T-cell (primary cell): ENCODE results near the gene TAAR8. TPM values are rescaled to one million over a fixed set of nuclear protein-coding genes. Genes with fewer than 3 reads are reported as not detected.
"Not testable (repeated sequence)": the region's sequence is repeated elsewhere in the genome, so short reads cannot be mapped to it uniquely, and the experiment has no call there.

Experiments
- ATAC-seq, 4 experiments: fragments of 200-7000 bp in 3 of 4; fragments of 150-1000 bp in 1 of 4; cut with Tn5 transposase; replicated peaks in 1 of 4; 1 replicate in 3 of 4; 2 replicates in 1 of 4; pipeline ENCODE4 v1.10.0; 2021; ENCODE audit warnings: moderate library complexity in 3 of 4, mild to moderate bottlenecking in 2 of 4, moderate number of reproducible peaks in 1 of 4
- CTCF ChIA-PET, 2 donors: fragments of 300-600 bp; sonication (Branson Sonifier 250); formaldehyde crosslinking; loops; one replicate each; lab custom pipeline; 2022; ENCODE audit warnings: antibody characterized with exemption in 2 of 2; lab: Charles Lee
- POLR2A ChIA-PET, 2 donors: fragments of 300-600 bp; sonication (Branson Sonifier 250); formaldehyde crosslinking; loops; one replicate each; lab custom pipeline; 2022; ENCODE audit warnings: antibody characterized with exemption in 2 of 2; lab: Charles Lee
- DNase-seq, 35 experiments: peaks; one replicate each; pipeline versions ENCODE4 v3.0.0 to v3.0.0-alpha.2; 2013 to 2023
- H3K27ac ChIP-seq: one replicate; pipeline ENCODE4 v1.5.1; 2013; ENCODE audit warnings: low read length
- H3K27me3 ChIP-seq, 2 experiments: replicated peaks in 1 of 2; 1 replicate in 1 of 2; 2 replicates in 1 of 2; pipeline versions ENCODE4 v1.6.1 to v1.7.0; 2013; ENCODE audit warnings: low read length in 1 of 2, mixed read lengths in 1 of 2; ENCODE audit not compliant: control insufficient read depth in 2 of 2, insufficient read depth in 2 of 2; ENCODE audit errors: extremely low read depth in 1 of 2
- H3K36me3 ChIP-seq, 2 donors: 1 replicate in 1 of 2; 2 replicates in 1 of 2; pipeline versions ENCODE4 v1.6.1 to v1.7.0; 2013; ENCODE audit warnings: low read length in 1 of 2; ENCODE audit not compliant: control insufficient read depth in 2 of 2, insufficient read depth in 1 of 2; ENCODE audit errors: extremely low read depth in 1 of 2
- H3K4me1 ChIP-seq, 2 experiments: 1 replicate in 1 of 2; 2 replicates in 1 of 2; pipeline versions ENCODE4 v1.6.1 to v1.7.0; 2013; ENCODE audit warnings: low read length in 2 of 2, mixed read lengths in 1 of 2; ENCODE audit not compliant: insufficient read depth in 2 of 2, control insufficient read depth in 1 of 2; ENCODE audit errors: extremely low read depth in 1 of 2
- H3K4me3 ChIP-seq, 2 donors: 1 replicate in 1 of 2; 2 replicates in 1 of 2; pipeline versions ENCODE4 v1.5.1 to v1.7.0; 2013; ENCODE audit warnings: mild to moderate bottlenecking in 2 of 2, low read length in 1 of 2, moderate library complexity in 1 of 2; ENCODE audit not compliant: control insufficient read depth in 1 of 2; ENCODE audit errors: extremely low read depth in 1 of 2
- H3K9me3 ChIP-seq: 2 replicates; pipeline ENCODE4 v1.7.0; 2013
- H3K27ac Mint-ChIP-seq, 2 donors: one replicate each; pipeline ENCODE4 v1.8.0; 2020 to 2021; ENCODE audit warnings: mild to moderate bottlenecking in 2 of 2, mixed read lengths in 2 of 2
- H3K27me3 Mint-ChIP-seq, 2 donors: one replicate each; pipeline ENCODE4 v1.8.0; 2021 to 2022; ENCODE audit warnings: mixed read lengths in 2 of 2
- H3K36me3 Mint-ChIP-seq: one replicate; pipeline ENCODE4 v1.8.0; 2021; ENCODE audit warnings: mixed read lengths
- H3K4me1 Mint-ChIP-seq, 3 donors: one replicate each; pipeline ENCODE4 v1.8.0; 2020 to 2022; ENCODE audit warnings: mixed read lengths in 3 of 3, mild to moderate bottlenecking in 1 of 3
- H3K4me3 Mint-ChIP-seq, 3 donors: one replicate each; pipeline ENCODE4 v1.8.0; 2020 to 2022; ENCODE audit warnings: mild to moderate bottlenecking in 3 of 3, mixed read lengths in 3 of 3, moderate library complexity in 3 of 3
- H3K9me3 Mint-ChIP-seq, 3 donors: one replicate each; pipeline ENCODE4 v1.8.0; 2020 to 2022; ENCODE audit warnings: mixed read lengths in 3 of 3
- WGBS: methylation state at CpG from one replicate; pipeline ENCODE4 v1.1.5; 2013; ENCODE audit warnings: missing lambda C conversion rate; ENCODE audit not compliant: insufficient coverage; 5-methylcytosine and 5-hydroxymethylcytosine counted together
- total RNA-seq, 35 experiments: library from RNA in 6 of 35; stranded (reverse) in 6 of 35; fragments of 120-200 nt in 1 of 35; gene quantifications; one replicate each; pipeline versions ENCODE4 v1.2.1 to v1.2.4 and lab custom pipeline; 2013 to 2026

The TAAR8 gene
- total RNA-seq, 5 donors from 2014 or later (not counting 1 experiment from before 2014, with no cell fraction given) = not detected

DNA sequence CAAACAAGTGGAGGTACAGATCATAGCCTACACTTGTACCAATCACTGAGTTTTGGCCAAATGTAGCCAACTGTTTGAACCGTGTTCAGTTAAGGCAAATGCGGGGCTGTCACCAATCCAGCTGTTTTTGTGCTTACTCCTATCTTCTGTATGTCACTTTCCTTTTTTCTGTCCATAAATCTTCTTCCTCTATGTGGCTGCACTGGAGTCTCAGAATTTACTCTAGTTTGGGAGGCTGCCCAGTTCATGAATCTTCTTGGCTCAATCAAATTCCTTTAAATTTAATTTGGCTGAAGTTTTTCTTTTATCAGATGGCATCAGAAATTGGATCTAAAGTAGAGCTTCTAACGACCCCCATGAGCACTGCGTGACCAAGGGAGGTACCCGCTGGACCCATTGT, 27.8 kb upstream of the TAAR8 start:
- DNase-seq (no peak), ATAC-seq (no peak)
- H3K4me3 Mint-ChIP-seq = no peak overlapping the region
- H3K27me3 Mint-ChIP-seq = peaks cover 21 to 44% of the 10 kb centered on the region in 2 donors
- H3K36me3 Mint-ChIP-seq = no peaks in the 10 kb centered on the region
- CTCF ChIA-PET = no interaction called here
- Histone ChIP-seq H3K4me3 (no peak overlapping the region), H3K27ac (no peak overlapping the region), H3K4me1 (no peaks in the 10 kb centered on the region), H3K27me3 (peaks cover 0 to 5% of the 10 kb centered on the region in 2 experiments), H3K9me3 (no peaks in the 10 kb centered on the region), H3K36me3 (no peaks in the 10 kb centered on the region)
- no peak overlapping the region for H3K27ac Mint-ChIP-seq
- H3K4me1 Mint-ChIP-seq = no peaks in the 10 kb centered on the region
- POLR2A ChIA-PET = no interaction called here
- WGBS = 85% methylated on average over 5 of the region's 5 CpGs
- H3K9me3 Mint-ChIP-seq = no peaks in the 10 kb centered on the region

DNA sequence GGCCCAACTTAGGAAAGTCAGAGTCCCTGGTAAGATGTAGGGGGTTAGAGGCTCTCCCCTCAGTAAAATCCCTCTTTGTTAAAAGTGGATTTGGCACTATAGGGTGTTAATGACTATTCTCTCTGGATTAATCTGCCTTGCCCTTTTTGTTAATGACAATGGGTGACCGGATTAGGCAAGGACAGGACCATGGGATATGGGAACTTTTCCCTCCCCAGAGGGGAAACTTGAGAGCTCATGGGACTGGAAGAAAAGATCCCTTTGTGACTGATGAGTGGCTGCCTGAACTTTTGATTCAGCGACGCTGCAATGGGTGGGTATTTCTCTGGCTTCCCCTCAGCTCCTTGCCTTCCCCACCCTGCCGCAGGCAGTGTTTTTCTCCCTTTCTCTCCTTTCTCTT, 26.6 kb upstream of the TAAR8 start:
- 0% methylated on average over 1 of the region's 4 CpGs for WGBS
- POLR2A ChIA-PET = no interaction called here
- Histone ChIP-seq H3K4me1 (no peaks in the 10 kb centered on the region), H3K36me3 (no peaks in the 10 kb centered on the region), H3K27me3 (peaks cover 0 to 9% of the 10 kb centered on the region in 2 experiments), H3K9me3 (no peaks in the 10 kb centered on the region), H3K27ac (no peak overlapping the region), H3K4me3 (no peak overlapping the region)
- CTCF ChIA-PET = no interaction called here
- Mint-ChIP-seq H3K36me3 (no peaks in the 10 kb centered on the region), H3K9me3 (no peaks in the 10 kb centered on the region), H3K27ac (no peak overlapping the region), H3K27me3 (peaks cover 21 to 44% of the 10 kb centered on the region in 2 donors), H3K4me1 (peaks cover 0 to 2% (median 2%) of the 10 kb centered on the region in 3 donors), H3K4me3 (no peak overlapping the region)
- ATAC-seq (no peak), DNase-seq (no peak)

DNA sequence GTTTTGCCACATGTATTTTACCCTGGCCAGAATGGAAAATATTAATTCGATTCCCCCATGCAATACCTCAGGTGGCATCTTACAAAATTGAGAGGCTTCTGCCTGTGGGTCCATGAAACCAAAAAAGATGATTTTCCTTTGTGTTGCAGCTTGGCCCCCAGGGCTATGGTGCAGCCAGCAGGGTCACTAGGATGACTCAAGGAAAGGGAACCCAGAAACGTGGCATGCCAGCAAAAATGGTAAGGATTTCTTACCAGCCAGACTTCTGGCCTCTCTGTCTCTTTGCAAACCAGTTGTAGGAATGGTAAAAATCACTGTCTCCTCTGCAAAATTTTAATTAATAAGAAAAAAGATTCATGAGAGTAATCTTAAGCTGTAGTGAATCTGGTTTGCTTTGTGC, 26.0 kb upstream of the TAAR8 start:
- CTCF ChIA-PET = interaction anchor here in 1 of 2 donors (0.9 kb wide), 1 partner anchor 13 kb away, joined by 4 read pairs; the partner anchor contains the start of gene STX7
- H3K36me3 Mint-ChIP-seq = no peaks in the 10 kb centered on the region
- no peaks in the 10 kb centered on the region for H3K9me3 Mint-ChIP-seq
- no peak overlapping the region for H3K4me3 Mint-ChIP-seq
- DNase-seq (no peak), ATAC-seq (no peak)
- no peaks in the 10 kb centered on the region for H3K4me1 ChIP-seq
- H3K4me3 ChIP-seq = no peak overlapping the region
- WGBS = 57% methylated on average over 1 of the region's 2 CpGs
- peaks cover 0 to 2% (median 2%) of the 10 kb centered on the region in 3 donors for H3K4me1 Mint-ChIP-seq
- POLR2A ChIA-PET = no interaction called here
- no peak overlapping the region for H3K27ac Mint-ChIP-seq
- H3K36me3 ChIP-seq = no peaks in the 10 kb centered on the region
- peaks cover 0 to 9% of the 10 kb centered on the region in 2 experiments for H3K27me3 ChIP-seq
- no peak overlapping the region for H3K27ac ChIP-seq
- no peaks in the 10 kb centered on the region for H3K9me3 ChIP-seq
- peaks cover 21 to 44% of the 10 kb centered on the region in 2 donors for H3K27me3 Mint-ChIP-seq

DNA sequence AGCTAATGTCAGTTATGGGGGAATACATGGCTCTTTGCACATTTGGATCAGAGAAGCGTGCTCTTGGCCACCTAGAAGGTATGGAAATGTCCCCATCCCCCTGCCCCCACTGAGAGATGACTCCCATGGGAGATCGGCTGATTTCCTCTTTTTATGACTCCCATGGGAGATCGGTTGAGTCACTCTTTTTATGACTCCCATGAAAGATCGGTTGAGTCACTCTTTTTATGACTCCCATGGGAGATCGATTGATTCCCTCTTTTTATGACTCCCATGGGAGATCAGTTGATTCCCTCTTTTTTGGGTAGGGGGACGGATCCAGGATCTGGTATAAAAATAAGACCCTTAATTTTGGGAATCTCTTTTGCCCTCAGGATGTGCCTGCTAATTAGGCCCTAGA, 24.7 kb upstream of the TAAR8 start:
- no CpG with 5 or more reads among the region's 6 CpGs for WGBS
- DNase-seq (no peak), ATAC-seq (no peak)
- H3K4me3 Mint-ChIP-seq = no peak overlapping the region
- peaks cover 0 to 2% (median 2%) of the 10 kb centered on the region in 3 donors for H3K4me1 Mint-ChIP-seq
- no peak overlapping the region for H3K4me3 ChIP-seq
- no peaks in the 10 kb centered on the region for H3K4me1 ChIP-seq
- no peaks in the 10 kb centered on the region for H3K9me3 Mint-ChIP-seq
- no peaks in the 10 kb centered on the region for H3K36me3 ChIP-seq
- CTCF ChIA-PET = interaction anchor here in 1 of 2 donors (1.0 kb wide), 1 partner anchor 16 kb away, joined by 3 read pairs; no protein-coding TSS in a partner anchor
- peaks cover 21 to 39% of the 10 kb centered on the region in 2 donors for H3K27me3 Mint-ChIP-seq
- H3K27ac ChIP-seq = no peak overlapping the region
- POLR2A ChIA-PET = no interaction called here
- H3K27ac Mint-ChIP-seq = no peak overlapping the region
- no peaks in the 10 kb centered on the region for H3K9me3 ChIP-seq
- H3K36me3 Mint-ChIP-seq = no peaks in the 10 kb centered on the region
- H3K27me3 ChIP-seq = peaks cover 0 to 9% of the 10 kb centered on the region in 2 experiments

DNA sequence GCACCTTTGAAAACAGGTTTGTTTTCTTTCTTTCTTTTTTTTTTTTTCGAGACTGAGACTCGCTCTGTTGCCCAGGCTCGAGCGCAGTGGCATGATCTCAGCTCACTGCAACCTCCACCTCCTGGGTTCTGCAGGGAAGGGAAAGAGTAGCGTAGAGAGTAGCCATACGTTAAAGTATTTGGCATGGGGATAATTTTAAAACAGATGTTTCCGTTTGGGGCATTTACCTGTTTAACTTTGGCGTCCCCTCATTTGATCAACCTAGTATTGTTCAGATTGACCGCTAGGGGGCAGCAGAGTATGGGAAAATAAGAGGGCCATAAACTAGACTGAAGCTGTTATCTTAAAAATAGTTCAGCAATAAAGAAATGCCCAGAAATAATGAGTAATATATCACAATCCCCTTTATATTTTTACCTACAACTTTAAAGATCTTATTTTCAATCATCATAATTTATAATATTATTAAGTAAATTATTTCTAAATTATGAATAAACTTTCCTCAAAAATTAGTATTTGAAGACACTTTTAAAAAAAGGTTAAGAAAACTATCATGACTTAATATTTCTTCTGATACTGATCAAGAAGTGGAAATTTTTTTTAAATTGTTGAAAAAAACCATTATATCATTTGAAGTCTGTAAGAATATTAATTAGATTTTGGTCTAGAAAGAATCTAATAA, 22.0 kb upstream of the TAAR8 start:
- no peaks in the 10 kb centered on the region for H3K9me3 ChIP-seq
- Mint-ChIP-seq H3K36me3 (no peaks in the 10 kb centered on the region), H3K9me3 (peaks cover 0 to 5% (median 0%) of the 10 kb centered on the region in 3 donors), H3K27me3 (peaks cover 6 to 19% of the 10 kb centered on the region in 2 donors), H3K4me3 (no peak overlapping the region), H3K27ac (no peak overlapping the region), H3K4me1 (peaks cover 0 to 2% (median 2%) of the 10 kb centered on the region in 3 donors)
- 0% methylated on average over 3 of the region's 9 CpGs for WGBS
- H3K27ac ChIP-seq = no peak overlapping the region
- H3K4me3 ChIP-seq = no peak overlapping the region
- peaks cover 0 to 6% of the 10 kb centered on the region in 2 experiments for H3K27me3 ChIP-seq
- CTCF ChIA-PET = interaction anchor here (0.5 to 1.3 kb wide), 10 partner anchors 11 to 1567 kb away, joined by 3 to 8 read pairs (median 4); no protein-coding TSS in a partner anchor
- H3K36me3 ChIP-seq = no peaks in the 10 kb centered on the region
- ATAC-seq (peak in 3 of 4 experiments; percentile 72 to 75 (median 73)), DNase-seq (peak in 33 of 35 experiments; percentile 2 to 84 (median 57))
- POLR2A ChIA-PET = interaction anchor here in 1 of 2 donors (0.6 kb wide), 1 partner anchor 11 kb away, joined by 3 read pairs; no protein-coding TSS in a partner anchor
- H3K4me1 ChIP-seq = no peaks in the 10 kb centered on the region

DNA sequence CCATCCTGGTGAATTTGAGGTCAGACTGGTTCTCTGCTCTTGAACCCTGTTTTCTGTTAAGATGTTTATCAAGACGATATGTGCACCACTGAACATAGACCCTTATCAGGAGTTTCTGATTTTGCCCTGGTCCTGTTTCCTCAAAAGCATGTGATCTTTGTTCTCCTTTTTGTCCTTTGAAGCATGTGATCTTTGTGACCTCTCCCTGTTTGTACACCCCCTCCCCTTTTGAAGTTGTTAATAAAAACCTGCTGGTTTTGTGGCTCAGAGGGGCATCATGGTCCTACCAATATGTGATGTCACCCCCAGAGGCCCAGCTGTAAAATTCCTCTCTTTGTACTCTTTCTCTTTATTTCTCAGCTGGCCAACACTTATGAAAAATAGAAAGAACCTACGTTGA, 17.9 kb upstream of the TAAR8 start:
- DNase-seq, H3K4me3 ChIP-seq, H3K27me3 ChIP-seq, H3K4me3 Mint-ChIP-seq, H3K27ac ChIP-seq, H3K4me1 ChIP-seq, H3K4me1 Mint-ChIP-seq, H3K9me3 Mint-ChIP-seq, POLR2A ChIA-PET, ATAC-seq, H3K27ac Mint-ChIP-seq, H3K36me3 Mint-ChIP-seq, H3K9me3 ChIP-seq, CTCF ChIA-PET, H3K36me3 ChIP-seq: not testable (repeated sequence)
- WGBS = 80% methylated on average over 1 of the region's 2 CpGs
- H3K27me3 Mint-ChIP-seq = peaks cover 11 to 23% of the 10 kb centered on the region in 2 donors
